CD14-positive monocyte (primary cell): Measurements from ENCODE around the gene SLC35F6. TPM values are rescaled to one million over a fixed set of nuclear protein-coding genes. Genes with fewer than 3 reads are reported as not detected.

Experiments used
- DNase-seq, 3 donors: peaks; one replicate each; pipeline ENCODE4 v3.0.0-alpha.2; 2011 to 2022
- H2AFZ ChIP-seq: 2 replicates; pipeline ENCODE4 v1.6.0; 2012; ENCODE audit warnings: mild to moderate bottlenecking, low read depth, low read length, inconsistent platforms; ENCODE audit not compliant: insufficient read depth, poor library complexity, severe bottlenecking
- H3K27ac ChIP-seq, 2 donors: 1 replicate in 1 of 2; 2 replicates in 1 of 2; pipeline ENCODE4 v1.5.1; 2012 to 2013; ENCODE audit warnings: low read length in 2 of 2, control low read depth in 1 of 2, inconsistent platforms in 1 of 2, low read depth in 1 of 2, mild to moderate bottlenecking in 1 of 2
- H3K27me3 ChIP-seq, 2 donors: one replicate each; pipeline versions ENCODE4 v1.6.0 to v1.6.1; 2011 to 2013; ENCODE audit warnings: low read length in 2 of 2; ENCODE audit not compliant: control insufficient read depth in 2 of 2, insufficient read depth in 2 of 2
- H3K36me3 ChIP-seq, 2 donors: replicated peaks in 1 of 2; 1 replicate in 1 of 2; 2 replicates in 1 of 2; pipeline versions ENCODE4 v1.5.1 to v1.6.1; 2012 to 2013; ENCODE audit warnings: low read length in 2 of 2, control low read depth in 1 of 2, inconsistent platforms in 1 of 2, mild to moderate bottlenecking in 1 of 2; ENCODE audit not compliant: insufficient read depth in 2 of 2, control insufficient read depth in 1 of 2
- H3K4me1 ChIP-seq, 2 donors: 1 replicate in 1 of 2; 2 replicates in 1 of 2; pipeline versions ENCODE4 v1.5.1 to v1.6.1; 2012 to 2013; ENCODE audit warnings: low read length in 2 of 2, control low read depth in 1 of 2, inconsistent platforms in 1 of 2, mild to moderate bottlenecking in 1 of 2, moderate library complexity in 1 of 2; ENCODE audit not compliant: insufficient read depth in 2 of 2, control insufficient read depth in 1 of 2
- H3K4me2 ChIP-seq: replicated peaks from 2 replicates; pipeline ENCODE3; 2012; ENCODE audit warnings: low read length, moderate library complexity, mild to moderate bottlenecking; ENCODE audit not compliant: poor library complexity, severe bottlenecking; ENCODE audit errors: extremely low read depth
- H3K4me3 ChIP-seq, 3 experiments: fragments of 200-600 bp in 1 of 3; sonication (generic) in 1 of 3; replicated peaks in 1 of 3; 1 replicate in 2 of 3; 2 replicates in 1 of 3; pipeline ENCODE4 v1.5.1; 2011 to 2013; ENCODE audit warnings: low read length in 3 of 3, mild to moderate bottlenecking in 3 of 3, control low read depth in 2 of 3, low read depth in 2 of 3, inconsistent platforms in 1 of 3, moderate library complexity in 1 of 3
- H3K79me2 ChIP-seq: 2 replicates; pipeline ENCODE4 v1.6.0; 2012; ENCODE audit warnings: mild to moderate bottlenecking, control low read depth, inconsistent platforms, low read length, moderate library complexity; ENCODE audit not compliant: insufficient read depth
- H3K9ac ChIP-seq: 2 replicates; pipeline ENCODE4 v1.6.0; 2017; ENCODE audit warnings: low read length, mild to moderate bottlenecking; ENCODE audit not compliant: insufficient read depth, poor library complexity, severe bottlenecking
- H3K9me3 ChIP-seq, 2 donors: replicated peaks in 1 of 2; 1 replicate in 1 of 2; 2 replicates in 1 of 2; pipeline versions ENCODE4 v1.5.1 to v1.6.1; 2012 to 2013; ENCODE audit warnings: low read length in 2 of 2, control low read depth in 1 of 2; ENCODE audit not compliant: control insufficient read depth in 1 of 2, insufficient read depth in 1 of 2
- H4K20me1 ChIP-seq: 2 replicates; pipeline ENCODE4 v1.6.0; 2012; ENCODE audit warnings: mild to moderate bottlenecking, low read length, control low read depth, moderate library complexity; ENCODE audit not compliant: insufficient read depth
- H3K27ac Mint-ChIP-seq, 7 donors: one replicate each; pipeline ENCODE4 v1.8.0; 2020; ENCODE audit warnings: mild to moderate bottlenecking in 7 of 7, mixed read lengths in 7 of 7, moderate library complexity in 6 of 7, inconsistent platforms in 2 of 7
- H3K27me3 Mint-ChIP-seq, 3 donors: one replicate each; pipeline ENCODE4 v1.8.0; 2021 to 2022; ENCODE audit warnings: low read depth in 3 of 3, mild to moderate bottlenecking in 3 of 3, mixed read lengths in 3 of 3, moderate library complexity in 3 of 3, inconsistent platforms in 1 of 3
- H3K36me3 Mint-ChIP-seq, 2 donors: one replicate each; pipeline ENCODE4 v1.8.0; 2020; ENCODE audit warnings: mixed read lengths in 2 of 2, inconsistent platforms in 1 of 2, mild to moderate bottlenecking in 1 of 2
- H3K4me1 Mint-ChIP-seq: one replicate; pipeline ENCODE4 v1.8.0; 2020; ENCODE audit warnings: mild to moderate bottlenecking, mixed read lengths
- H3K4me3 Mint-ChIP-seq, 2 donors: one replicate each; pipeline ENCODE4 v1.8.0; 2020; ENCODE audit warnings: mild to moderate bottlenecking in 2 of 2, mixed read lengths in 2 of 2, moderate library complexity in 1 of 2
- H3K9me3 Mint-ChIP-seq, 7 donors: one replicate each; pipeline ENCODE4 v1.8.0; 2020 to 2022; ENCODE audit warnings: mixed read lengths in 7 of 7, mild to moderate bottlenecking in 6 of 7, moderate library complexity in 6 of 7, inconsistent platforms in 2 of 7
- CTCF ChIP-seq: fragments of 200-600 bp; IDR thresholded peaks from one replicate; pipeline ENCODE4 v1.8.0; 2022; ENCODE audit warnings: antibody characterized with exemption, mild to moderate bottlenecking
- WGBS: methylation state at CpG from one replicate; pipeline ENCODE4 v1.1.5; 2013; ENCODE audit warnings: missing lambda C conversion rate; ENCODE audit not compliant: insufficient coverage; 5-methylcytosine and 5-hydroxymethylcytosine counted together
- intact Hi-C, 2 donors: fragments of 100-400 bp; cut with micrococcal nuclease; formaldehyde crosslinking; loops; one replicate each; pipeline versions ENCODE4 v1.15.0 to v1.15.1; 2023
- polyA plus RNA-seq, 3 donors: library from polyadenylated mRNA; depleted of rRNA in 1 of 3; unstranded in 2 of 3; stranded (reverse) in 1 of 3; fragments of 300-500 nt in 2 of 3; fragments of >200 nt in 1 of 3; fragmentation: Illumina TruSeq in 2 of 3; gene quantifications; 1 replicate in 2 of 3; 2 replicates in 1 of 3; pipeline ENCODE4 v1.2.3, GENCODE V29; 2012 to 2021

Gene SLC35F6
- polyA plus RNA-seq, 3 donors: 11.3 to 22.2 (median 15.1) TPM

DNA sequence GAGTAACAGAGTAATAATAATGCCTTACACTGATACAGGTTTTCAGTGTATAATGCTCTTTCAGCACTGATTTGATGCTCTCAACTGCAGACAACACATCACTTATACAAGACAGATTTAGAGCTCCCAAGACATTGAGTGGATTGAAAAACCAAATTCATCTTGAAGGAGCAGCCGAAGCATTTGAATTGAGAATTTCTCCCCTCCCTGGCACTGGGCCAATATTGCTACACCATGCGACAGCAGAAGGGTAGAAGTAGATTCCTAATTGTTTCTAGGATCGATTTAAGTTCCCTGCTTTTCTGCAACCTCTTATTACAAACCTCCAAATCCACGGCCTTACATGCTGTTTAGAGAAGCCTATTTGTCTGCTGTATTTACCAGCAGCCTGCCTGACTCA is 37.2 kb downstream of the SLC35F6 start:
- Mint-ChIP-seq H3K4me3 (no peak overlapping the region), H3K9me3 (peaks cover 0 to 4% (median 2%) of the 10 kb centered on the region in 7 donors), H3K36me3 (peaks cover 31 to 50% of the 10 kb centered on the region in 2 donors), H3K27me3 (peaks cover 0 to 2% (median 0%) of the 10 kb centered on the region in 3 donors), H3K27ac (peak overlapping the region in 1 of 7 donors; percentile 3), H3K4me1 (no peaks in the 10 kb centered on the region)
- Histone ChIP-seq H3K27me3 (no peaks in the 10 kb centered on the region), H2AFZ (no peak overlapping the region), H3K79me2 (no peaks in the 10 kb centered on the region), H3K4me2 (no peak overlapping the region), H3K4me1 (no peaks in the 10 kb centered on the region), H4K20me1 (no peaks in the 10 kb centered on the region), H3K4me3 (no peak overlapping the region), H3K36me3 (peaks cover 12 to 33% of the 10 kb centered on the region in 2 donors), H3K9me3 (no peaks in the 10 kb centered on the region), H3K27ac (no peak overlapping the region), H3K9ac (no peak overlapping the region)
- no CpG with 5 or more reads among the region's 4 CpGs for WGBS
- TF ChIP-seq CTCF: no peak
- DNase-seq: no peak
- intact Hi-C loops: no loop called here

GRCh38 chr2:26801796-26802195 is 37.7 kb downstream of the SLC35F6 start:
- no peak for TF ChIP-seq CTCF
- H3K4me1 ChIP-seq: no peaks in the 10 kb centered on the region
- H3K27me3 ChIP-seq: no peaks in the 10 kb centered on the region
- no peak overlapping the region for H3K4me3 ChIP-seq
- no peak overlapping the region for H3K27ac ChIP-seq
- intact Hi-C loops: no loop called here
- 100% methylated on average over 6 of the region's 7 CpGs for WGBS
- H3K27ac Mint-ChIP-seq: peak overlapping the region in 2 of 7 donors; percentile 3 to 77
- H3K9me3 ChIP-seq: no peaks in the 10 kb centered on the region
- H2AFZ ChIP-seq: no peak overlapping the region
- no peaks in the 10 kb centered on the region for H3K79me2 ChIP-seq
- H4K20me1 ChIP-seq: no peaks in the 10 kb centered on the region
- H3K4me3 Mint-ChIP-seq: no peak overlapping the region
- no peak overlapping the region for H3K9ac ChIP-seq
- H3K36me3 ChIP-seq: peaks cover 10 to 28% of the 10 kb centered on the region in 2 donors
- H3K9me3 Mint-ChIP-seq: peaks cover 0 to 4% (median 2%) of the 10 kb centered on the region in 7 donors
- no peaks in the 10 kb centered on the region for H3K4me1 Mint-ChIP-seq
- H3K4me2 ChIP-seq: no peak overlapping the region
- DNase-seq: no peak
- H3K27me3 Mint-ChIP-seq: peaks cover 0 to 2% (median 0%) of the 10 kb centered on the region in 3 donors
- H3K36me3 Mint-ChIP-seq: peaks cover 26 to 45% of the 10 kb centered on the region in 2 donors
